Panc1 (cell line): Measurements from ENCODE around the gene N4BP3.

Experiments used
- POLR2AphosphoS5 ChIP-seq: IDR thresholded peaks from 2 replicates; pipeline ENCODE4 v1.6.1; 2012; ENCODE audit warnings: mild to moderate bottlenecking, low read depth, low read length, moderate library complexity
- SIN3A ChIP-seq: IDR thresholded peaks from 2 replicates; pipeline ENCODE4 v1.6.1; 2012; ENCODE audit warnings: low read depth, mild to moderate bottlenecking, low read length, moderate library complexity, borderline replicate concordance; ENCODE audit not compliant: insufficient read depth
- TF ChIP-seq, protein P1 (sequence below): fragments of 450-650 bp; IDR thresholded peaks from 2 replicates; pipeline ENCODE4 v1.5.1; 2017; ENCODE audit warnings: mild to moderate bottlenecking
- TF ChIP-seq, protein P2 (sequence below), 2 experiments: IDR thresholded peaks; 2 replicates each; pipeline ENCODE4 v1.6.1; 2011 to 2012; ENCODE audit warnings: low read depth in 2 of 2, control low read depth in 1 of 2, low read length in 1 of 2, mild to moderate bottlenecking in 1 of 2, moderate library complexity in 1 of 2; ENCODE audit not compliant: insufficient read depth in 1 of 2

DNA sequence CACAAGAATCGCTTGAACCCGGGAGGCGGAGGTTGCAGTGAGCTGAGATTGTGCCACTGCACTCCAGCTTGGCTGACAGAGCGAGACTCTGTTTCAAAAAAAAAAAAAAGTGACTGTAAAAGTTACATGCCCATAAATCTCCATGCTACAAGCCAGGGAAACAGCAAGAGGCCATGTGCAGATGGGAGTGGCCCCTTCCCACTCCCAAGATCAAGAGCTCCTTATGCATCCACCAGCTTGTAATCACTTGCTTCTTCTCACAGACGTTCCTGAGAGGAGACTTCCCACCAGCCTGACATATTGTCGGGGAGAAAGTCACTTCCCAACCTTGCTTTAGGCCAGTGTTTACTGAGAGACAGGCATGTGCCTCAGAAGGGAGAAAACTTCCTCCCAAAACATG, 45.6 kb upstream of the N4BP3 start:
- TF ChIP-seq, protein P1, sequence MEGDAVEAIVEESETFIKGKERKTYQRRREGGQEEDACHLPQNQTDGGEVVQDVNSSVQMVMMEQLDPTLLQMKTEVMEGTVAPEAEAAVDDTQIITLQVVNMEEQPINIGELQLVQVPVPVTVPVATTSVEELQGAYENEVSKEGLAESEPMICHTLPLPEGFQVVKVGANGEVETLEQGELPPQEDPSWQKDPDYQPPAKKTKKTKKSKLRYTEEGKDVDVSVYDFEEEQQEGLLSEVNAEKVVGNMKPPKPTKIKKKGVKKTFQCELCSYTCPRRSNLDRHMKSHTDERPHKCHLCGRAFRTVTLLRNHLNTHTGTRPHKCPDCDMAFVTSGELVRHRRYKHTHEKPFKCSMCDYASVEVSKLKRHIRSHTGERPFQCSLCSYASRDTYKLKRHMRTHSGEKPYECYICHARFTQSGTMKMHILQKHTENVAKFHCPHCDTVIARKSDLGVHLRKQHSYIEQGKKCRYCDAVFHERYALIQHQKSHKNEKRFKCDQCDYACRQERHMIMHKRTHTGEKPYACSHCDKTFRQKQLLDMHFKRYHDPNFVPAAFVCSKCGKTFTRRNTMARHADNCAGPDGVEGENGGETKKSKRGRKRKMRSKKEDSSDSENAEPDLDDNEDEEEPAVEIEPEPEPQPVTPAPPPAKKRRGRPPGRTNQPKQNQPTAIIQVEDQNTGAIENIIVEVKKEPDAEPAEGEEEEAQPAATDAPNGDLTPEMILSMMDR: no peak
- no peak for TF ChIP-seq POLR2AphosphoS5
- TF ChIP-seq, protein P2, sequence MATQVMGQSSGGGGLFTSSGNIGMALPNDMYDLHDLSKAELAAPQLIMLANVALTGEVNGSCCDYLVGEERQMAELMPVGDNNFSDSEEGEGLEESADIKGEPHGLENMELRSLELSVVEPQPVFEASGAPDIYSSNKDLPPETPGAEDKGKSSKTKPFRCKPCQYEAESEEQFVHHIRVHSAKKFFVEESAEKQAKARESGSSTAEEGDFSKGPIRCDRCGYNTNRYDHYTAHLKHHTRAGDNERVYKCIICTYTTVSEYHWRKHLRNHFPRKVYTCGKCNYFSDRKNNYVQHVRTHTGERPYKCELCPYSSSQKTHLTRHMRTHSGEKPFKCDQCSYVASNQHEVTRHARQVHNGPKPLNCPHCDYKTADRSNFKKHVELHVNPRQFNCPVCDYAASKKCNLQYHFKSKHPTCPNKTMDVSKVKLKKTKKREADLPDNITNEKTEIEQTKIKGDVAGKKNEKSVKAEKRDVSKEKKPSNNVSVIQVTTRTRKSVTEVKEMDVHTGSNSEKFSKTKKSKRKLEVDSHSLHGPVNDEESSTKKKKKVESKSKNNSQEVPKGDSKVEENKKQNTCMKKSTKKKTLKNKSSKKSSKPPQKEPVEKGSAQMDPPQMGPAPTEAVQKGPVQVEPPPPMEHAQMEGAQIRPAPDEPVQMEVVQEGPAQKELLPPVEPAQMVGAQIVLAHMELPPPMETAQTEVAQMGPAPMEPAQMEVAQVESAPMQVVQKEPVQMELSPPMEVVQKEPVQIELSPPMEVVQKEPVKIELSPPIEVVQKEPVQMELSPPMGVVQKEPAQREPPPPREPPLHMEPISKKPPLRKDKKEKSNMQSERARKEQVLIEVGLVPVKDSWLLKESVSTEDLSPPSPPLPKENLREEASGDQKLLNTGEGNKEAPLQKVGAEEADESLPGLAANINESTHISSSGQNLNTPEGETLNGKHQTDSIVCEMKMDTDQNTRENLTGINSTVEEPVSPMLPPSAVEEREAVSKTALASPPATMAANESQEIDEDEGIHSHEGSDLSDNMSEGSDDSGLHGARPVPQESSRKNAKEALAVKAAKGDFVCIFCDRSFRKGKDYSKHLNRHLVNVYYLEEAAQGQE (IDR thresholded peaks at IDR 0.05; ENCODE audit: insufficient read depth in 1 of 2, low read depth in 2 of 2, low read length in 1 of 2): no peak
- TF ChIP-seq SIN3A: no peak
